ENCODE data around the gene PSD4. TPM values are rescaled to one million over a fixed set of nuclear protein-coding genes. Genes with fewer than 3 reads are reported as not detected.

The PSD4 gene
- total and polyA plus RNA-seq, 2 of the 4 experiments (the other 2 are of a cell fraction) = 0.36 to 0.70 TPM

DNA sequence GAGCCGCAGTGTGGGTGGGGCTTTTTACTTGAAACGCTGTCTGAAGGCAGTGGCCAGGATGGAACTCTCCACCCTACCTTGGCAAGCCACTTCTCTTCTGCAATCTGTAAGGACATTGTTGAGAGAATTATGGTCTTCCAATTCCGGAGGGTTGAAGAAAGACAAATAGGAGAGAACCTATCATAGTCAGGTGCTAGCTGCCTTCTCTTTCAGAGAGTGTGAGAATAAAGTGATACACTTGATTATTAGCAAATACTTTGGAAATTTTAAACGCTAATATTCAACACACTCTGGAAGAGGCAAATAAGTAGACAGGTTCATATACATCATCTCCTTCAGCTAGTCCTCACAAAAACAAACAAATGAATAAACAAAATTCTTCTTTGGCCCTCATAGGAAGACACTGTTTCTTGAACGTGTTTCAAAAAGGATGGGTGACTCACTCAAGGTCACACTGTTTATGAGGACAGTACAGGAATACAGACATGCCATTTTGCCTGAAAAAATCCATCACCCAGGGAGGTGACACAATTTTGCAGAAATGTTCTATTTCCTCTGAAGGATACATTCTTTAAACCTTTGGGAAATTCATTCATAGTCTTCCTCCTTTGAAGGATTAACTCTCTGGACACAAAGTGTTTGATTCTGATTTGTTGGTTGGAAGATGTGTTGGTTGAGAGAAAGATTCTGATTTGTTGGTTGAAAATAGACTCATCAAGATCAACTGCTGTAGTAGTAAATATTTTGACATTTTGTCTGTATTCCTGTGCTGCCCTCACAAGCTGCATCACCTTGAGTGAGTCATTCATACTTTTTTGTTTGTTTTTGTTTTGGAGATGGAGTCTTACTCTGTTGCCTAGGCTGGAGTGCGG lies 48.6 kb upstream of the PSD4 start:
- no peaks in the 10 kb centered on the region for H3K79me1 ChIP-seq (ENCODE audit: low read depth in 1 of 2, low read length in 2 of 2)
- no peak overlapping the region for H3K14ac ChIP-seq (replicated peaks; ENCODE audit: low read depth, low read length)
- POLR2A ChIA-PET (ENCODE audit: unreplicated experiment) = no interaction called here
- ATAC-seq (ENCODE audit: low read depth) (no peak), DNase-seq (no peak)
- H2AK5ac ChIP-seq (ENCODE audit: low read depth, low read length) = no peak overlapping the region
- in situ Hi-C loops (cut with MboI; ENCODE audit: low sequenced_read_pairs) (no loop called here), dilution Hi-C loops (cut with HindIII; ENCODE audit: low sequenced_read_pairs, unreplicated experiment) (no loop called here), intact Hi-C loops (cut with micrococcal nuclease) (no loop called here)
- H3K36me3 ChIP-seq (ENCODE audit: control insufficient read depth, insufficient read depth, low read length) = no peaks in the 10 kb centered on the region
- H3K9ac ChIP-seq (ENCODE audit: low read depth, low read length) = no peak overlapping the region
- H2BK15ac ChIP-seq (ENCODE audit: low read depth, low read length) = no peak overlapping the region
- H2BK20ac ChIP-seq (ENCODE audit: low read depth, low read length) = no peak overlapping the region
- no peak overlapping the region for H3K18ac ChIP-seq (ENCODE audit: low read depth, low read length)
- H3K4me3 ChIP-seq (ENCODE audit: insufficient read depth, low read depth, low read length) = no peak overlapping the region
- H4K5ac ChIP-seq (ENCODE audit: low read depth, low read length) = no peak overlapping the region
- no peak overlapping the region for H3K27ac ChIP-seq (ENCODE audit: insufficient read depth, low read length)
- no peaks in the 10 kb centered on the region for H3K4me1 ChIP-seq (ENCODE audit: control insufficient read depth, insufficient read depth, low read length)
- CTCF ChIA-PET = no interaction called here
- no peaks in the 10 kb centered on the region for H3K9me3 ChIP-seq (ENCODE audit: control insufficient read depth, insufficient read depth, low read length)
- H3K4ac ChIP-seq (ENCODE audit: low read depth, low read length) = no peak overlapping the region
- H2BK120ac ChIP-seq (ENCODE audit: low read depth, low read length) = no peak overlapping the region
- no peak overlapping the region for H3K23ac ChIP-seq (ENCODE audit: low read depth, low read length)
- no peak overlapping the region for H4K91ac ChIP-seq (ENCODE audit: insufficient read depth, low read depth, low read length)
- H2BK5ac ChIP-seq (ENCODE audit: low read depth, low read length, poor library complexity, severe bottlenecking) = no peak overlapping the region
- no peak overlapping the region for H2AFZ ChIP-seq (replicated peaks; ENCODE audit: low read length, poor library complexity)
- no peak overlapping the region for H3K56ac ChIP-seq (ENCODE audit: extremely low read depth, insufficient read depth, low read length)
- H3K27me3 ChIP-seq (ENCODE audit: control insufficient read depth, insufficient read depth, low read length) = peaks cover 23% of the 10 kb centered on the region
- 100% methylated on average over 1 of the region's 6 CpGs; no CpG with 5 or more reads in 1 of the 2 experiments for WGBS, 2 experiments (ENCODE audit: extremely low coverage in 2 of 2, insufficient read length in 1 of 2)
- no peak overlapping the region for H4K8ac ChIP-seq (ENCODE audit: low read depth in 2 of 2, low read length in 2 of 2)
- H3K4me2 ChIP-seq (ENCODE audit: low read depth, low read length) = no peak overlapping the region
- H3K9me1 ChIP-seq (ENCODE audit: insufficient read depth, low read length) = no peaks in the 10 kb centered on the region
- no peak overlapping the region for H2AK9ac ChIP-seq (replicated peaks; ENCODE audit: low read depth, low read length, poor library complexity)
- no peaks in the 10 kb centered on the region for H4K20me1 ChIP-seq (ENCODE audit: insufficient read depth, low read length)
- BruUV-seq (replicated peaks) = no TSS peak
- no peak for TF ChIP-seq FOS (IDR thresholded peaks at IDR 0.05; ENCODE audit: low read depth, low read length)
- TF ChIP-seq, protein P1, sequence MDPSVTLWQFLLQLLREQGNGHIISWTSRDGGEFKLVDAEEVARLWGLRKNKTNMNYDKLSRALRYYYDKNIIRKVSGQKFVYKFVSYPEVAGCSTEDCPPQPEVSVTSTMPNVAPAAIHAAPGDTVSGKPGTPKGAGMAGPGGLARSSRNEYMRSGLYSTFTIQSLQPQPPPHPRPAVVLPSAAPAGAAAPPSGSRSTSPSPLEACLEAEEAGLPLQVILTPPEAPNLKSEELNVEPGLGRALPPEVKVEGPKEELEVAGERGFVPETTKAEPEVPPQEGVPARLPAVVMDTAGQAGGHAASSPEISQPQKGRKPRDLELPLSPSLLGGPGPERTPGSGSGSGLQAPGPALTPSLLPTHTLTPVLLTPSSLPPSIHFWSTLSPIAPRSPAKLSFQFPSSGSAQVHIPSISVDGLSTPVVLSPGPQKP (IDR thresholded peaks at IDR 0.05; ENCODE audit: borderline replicate concordance, low read depth, low read length) = no peak
- no peak for TF ChIP-seq MAZ (IDR thresholded peaks at IDR 0.05; ENCODE audit: borderline replicate concordance, low read depth, low read length)
- TF ChIP-seq MAFK (IDR thresholded peaks at IDR 0.05; ENCODE audit: low read depth, low read length) = no peak
- TF ChIP-seq CHD1 (IDR thresholded peaks at IDR 0.05; ENCODE audit: low read depth, low read length) = no peak
- TF ChIP-seq, protein P2, sequence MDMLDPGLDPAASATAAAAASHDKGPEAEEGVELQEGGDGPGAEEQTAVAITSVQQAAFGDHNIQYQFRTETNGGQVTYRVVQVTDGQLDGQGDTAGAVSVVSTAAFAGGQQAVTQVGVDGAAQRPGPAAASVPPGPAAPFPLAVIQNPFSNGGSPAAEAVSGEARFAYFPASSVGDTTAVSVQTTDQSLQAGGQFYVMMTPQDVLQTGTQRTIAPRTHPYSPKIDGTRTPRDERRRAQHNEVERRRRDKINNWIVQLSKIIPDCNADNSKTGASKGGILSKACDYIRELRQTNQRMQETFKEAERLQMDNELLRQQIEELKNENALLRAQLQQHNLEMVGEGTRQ (IDR thresholded peaks at IDR 0.05; ENCODE audit: low read depth, low read length) = no peak
- TF ChIP-seq BHLHE40 (IDR thresholded peaks at IDR 0.05; ENCODE audit: low read depth, low read length) = no peak
- TF ChIP-seq POLR2A (IDR thresholded peaks at IDR 0.05; ENCODE audit: low read depth, low read length) = no peak
- no peak for TF ChIP-seq MXI1 (IDR thresholded peaks at IDR 0.05; ENCODE audit: borderline replicate concordance, low read depth, low read length)
- no peak for TF ChIP-seq SMC3 (IDR thresholded peaks at IDR 0.05; ENCODE audit: low read depth, low read length)
- TF ChIP-seq RAD21 (IDR thresholded peaks at IDR 0.05; ENCODE audit: low read length) = no peak
- no peak for TF ChIP-seq NFE2L2 (IDR thresholded peaks at IDR 0.05; ENCODE audit: low read depth, low read length)
- TF ChIP-seq RCOR1 (IDR thresholded peaks at IDR 0.05; ENCODE audit: insufficient replicate concordance, low read length) = no peak
- no peak for TF ChIP-seq RFX5 (IDR thresholded peaks at IDR 0.05; ENCODE audit: low read depth, low read length)
- TF ChIP-seq CEBPB (IDR thresholded peaks at IDR 0.05; ENCODE audit: low read depth, low read length) = no peak
